Glutamatergic neuron (in vitro differentiated cells): ENCODE results near the gene NUP62. TPM values are rescaled to one million over a fixed set of nuclear protein-coding genes. Genes with fewer than 3 reads are reported as not detected.

ENCODE experiments used
- DNase-seq: peaks from one replicate; pipeline ENCODE4 v3.0.0; 2022
- H3K27ac Mint-ChIP-seq: one replicate; pipeline ENCODE4 v1.8.0; 2020; ENCODE audit warnings: mild to moderate bottlenecking, mixed read lengths, inconsistent platforms; ENCODE audit not compliant: unreplicated experiment
- H3K27me3 Mint-ChIP-seq: one replicate; pipeline ENCODE4 v1.8.0; 2020; ENCODE audit warnings: mild to moderate bottlenecking, moderate library complexity, mixed read lengths, inconsistent platforms; ENCODE audit not compliant: unreplicated experiment
- H3K36me3 Mint-ChIP-seq: one replicate; pipeline ENCODE4 v1.8.0; 2020; ENCODE audit warnings: mild to moderate bottlenecking, mixed read lengths, inconsistent platforms; ENCODE audit not compliant: unreplicated experiment
- H3K4me1 Mint-ChIP-seq: one replicate; pipeline ENCODE4 v1.8.0; 2020; ENCODE audit warnings: mild to moderate bottlenecking, low read depth, mixed read lengths, inconsistent platforms; ENCODE audit not compliant: unreplicated experiment
- H3K4me3 Mint-ChIP-seq: one replicate; pipeline ENCODE4 v1.8.0; 2020; ENCODE audit warnings: mild to moderate bottlenecking, mixed read lengths, inconsistent platforms; ENCODE audit not compliant: unreplicated experiment
- H3K9me3 Mint-ChIP-seq: one replicate; pipeline ENCODE4 v1.8.0; 2020; ENCODE audit warnings: mild to moderate bottlenecking, moderate library complexity, mixed read lengths, inconsistent platforms; ENCODE audit not compliant: unreplicated experiment
- CTCF ChIP-seq: fragments of 200-600 bp; sonication (generic); IDR thresholded peaks from one replicate; pipeline ENCODE4 v1.5.0; 2021; ENCODE audit not compliant: partially characterized antibody, unreplicated experiment
- total RNA-seq: library from RNA; stranded (reverse); fragmentation: NEBNext Ultra II Directional; extraction: Animal tissue kit (Norgen Biotek cat#: 25700); gene quantifications from one replicate; pipeline ENCODE4 v1.2.1, GENCODE V29; 2021; ENCODE audit not compliant: unreplicated experiment

The NUP62 gene
- total RNA-seq, 1 donor from 2014 or later: 65.4 TPM

DNA sequence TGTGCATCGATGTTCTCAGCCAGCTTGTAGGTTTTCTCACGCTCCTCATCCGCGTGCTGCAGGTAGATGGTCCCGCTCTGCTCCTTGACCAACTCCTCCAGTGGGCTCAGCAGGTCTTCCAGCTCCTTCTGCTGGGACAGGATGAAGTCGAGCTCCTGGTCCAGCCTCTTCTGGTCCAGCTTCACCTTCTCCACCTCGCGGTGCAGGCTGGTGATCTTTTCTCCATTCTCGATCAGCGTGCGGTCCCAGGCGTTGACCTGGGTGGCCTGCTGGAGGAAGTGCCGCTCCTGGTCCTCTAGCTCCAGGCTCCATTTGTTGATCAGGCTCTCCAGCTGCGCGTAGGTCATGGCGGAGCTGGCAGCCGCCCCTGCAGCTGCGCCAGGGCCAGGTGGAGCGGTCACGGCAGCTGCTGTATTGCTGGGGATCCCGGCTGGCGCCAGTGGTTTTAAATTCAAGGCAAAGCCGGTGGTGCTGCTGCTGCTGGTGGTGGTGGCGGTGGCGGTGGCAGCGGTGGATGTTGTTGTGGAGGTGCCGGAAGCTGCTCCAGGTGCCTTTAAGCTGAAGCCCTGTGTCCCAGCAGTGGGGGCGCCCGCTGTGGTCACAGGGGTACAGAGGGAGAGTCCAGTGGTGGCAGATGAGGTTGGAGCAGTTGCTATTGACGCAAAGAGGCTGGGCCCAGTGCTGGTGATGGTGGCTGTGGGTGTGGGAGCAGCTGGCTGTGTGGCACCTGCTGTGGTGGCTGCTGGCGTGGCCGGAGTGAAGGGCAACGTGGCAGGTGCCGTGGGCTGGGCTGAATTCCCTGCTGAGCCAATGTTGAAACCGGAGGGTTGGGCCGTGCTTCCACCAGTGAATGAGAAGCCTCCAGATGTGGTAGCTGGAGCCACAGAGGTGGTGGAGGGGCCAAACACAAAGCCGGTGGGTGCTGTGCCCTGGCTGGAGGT lies 20.6 kb downstream of the NUP62 start:
- Mint-ChIP-seq H3K36me3 (peaks cover 3% of the 10 kb centered on the region), H3K27ac (no peak overlapping the region), H3K4me3 (no peak overlapping the region), H3K4me1 (no peaks in the 10 kb centered on the region), H3K9me3 (peaks cover 7% of the 10 kb centered on the region), H3K27me3 (peaks cover 6% of the 10 kb centered on the region)
- DNase-seq: no peak
- TF ChIP-seq CTCF: no peak

GRCh38 chr19:49907745-49908446 lies 21.4 kb downstream of the NUP62 start:
- H3K27ac Mint-ChIP-seq: no peak overlapping the region
- no peak for TF ChIP-seq CTCF

DNA sequence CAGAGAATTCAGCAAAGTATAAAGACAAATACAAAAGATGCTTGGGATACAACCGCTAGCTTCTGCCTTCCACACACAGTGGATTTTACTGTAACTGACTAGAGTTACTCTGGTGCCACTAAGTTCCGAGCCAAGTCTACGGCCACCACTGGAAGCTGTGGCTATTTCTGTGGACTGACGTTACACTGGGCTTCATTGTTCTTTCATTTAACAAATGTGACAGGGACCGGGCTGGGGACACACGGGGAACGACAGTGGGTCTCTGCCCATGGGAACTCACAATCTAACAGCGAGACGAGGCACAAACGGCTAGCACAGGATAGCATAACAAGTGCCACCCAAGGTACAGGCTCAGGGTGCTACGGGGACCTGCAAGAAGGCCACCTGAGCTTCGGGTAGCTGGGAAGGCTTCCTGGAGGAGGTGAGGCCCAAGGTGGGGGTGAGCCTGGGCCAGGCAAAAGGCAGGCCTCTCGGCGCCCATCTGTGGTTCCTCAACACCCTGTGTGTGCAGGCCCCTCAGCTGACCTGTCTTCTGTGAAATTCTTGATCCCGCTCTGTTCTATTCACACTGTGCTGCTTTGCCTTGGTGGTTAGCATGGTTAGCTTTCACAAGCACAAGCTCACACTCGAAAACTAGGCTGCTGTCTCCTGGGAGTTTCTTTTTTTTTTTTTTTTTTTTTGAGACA lies 22.3 kb downstream of the NUP62 start:
- H3K27ac Mint-ChIP-seq: no peak overlapping the region
- no peak for DNase-seq
- H3K36me3 Mint-ChIP-seq: no peaks in the 10 kb centered on the region
- H3K4me1 Mint-ChIP-seq: no peaks in the 10 kb centered on the region
- TF ChIP-seq CTCF: no peak
- peaks cover 3% of the 10 kb centered on the region for H3K27me3 Mint-ChIP-seq
- peak overlapping the region; percentile 38 for H3K4me3 Mint-ChIP-seq
- H3K9me3 Mint-ChIP-seq: peaks cover 6% of the 10 kb centered on the region

More at GRCh38 chr19:49907745-49908446, 21.4 kb downstream of the NUP62 start:
- no peak for DNase-seq
- H3K4me1 Mint-ChIP-seq: no peaks in the 10 kb centered on the region
- no peak overlapping the region for H3K4me3 Mint-ChIP-seq
- H3K27me3 Mint-ChIP-seq: peaks cover 3% of the 10 kb centered on the region
- H3K36me3 Mint-ChIP-seq: no peaks in the 10 kb centered on the region
- peaks cover 7% of the 10 kb centered on the region for H3K9me3 Mint-ChIP-seq

GRCh38 chr19:49904136-49904535 lies 25.2 kb downstream of the NUP62 start:
- Mint-ChIP-seq H3K4me3 (no peak overlapping the region), H3K27ac (no peak overlapping the region), H3K4me1 (no peaks in the 10 kb centered on the region), H3K36me3 (no peaks in the 10 kb centered on the region), H3K9me3 (peaks cover 5% of the 10 kb centered on the region), H3K27me3 (peaks cover 3% of the 10 kb centered on the region)
- no peak for DNase-seq
- no peak for TF ChIP-seq CTCF
